Upper lobe of right lung (tissue), 1 donor: ENCODE data around the gene LARP4. TPM values are rescaled to one million over a fixed set of nuclear protein-coding genes. Genes with fewer than 3 reads are reported as not detected.
A peak's percentile ranks its signal among the peaks of the same experiment; 100 is the strongest.
"Not testable (repeated sequence)": the region's sequence is repeated elsewhere in the genome, so short reads cannot be mapped to it uniquely, and the experiment has no call there.

Source experiments
- ATAC-seq: fragments of 200-7000 bp; cut with Tn5 transposase; one replicate; pipeline ENCODE4 v1.9.1; 2020; ENCODE audit warnings: mild to moderate bottlenecking, moderate library complexity
- DNase-seq: peaks from one replicate; pipeline ENCODE4 v3.0.0-alpha.2; 2020
- H3K27ac ChIP-seq: fragments of 200-600 bp; one replicate; pipeline ENCODE4 v1.8.0; 2022
- H3K27me3 ChIP-seq: fragments of 200-600 bp; one replicate; pipeline ENCODE4 v1.8.0; 2022; ENCODE audit warnings: mild to moderate bottlenecking
- H3K36me3 ChIP-seq: fragments of 200-600 bp; one replicate; pipeline ENCODE4 v1.8.0; 2022
- H3K4me1 ChIP-seq: fragments of 200-600 bp; one replicate; pipeline ENCODE4 v1.8.0; 2022
- H3K4me3 ChIP-seq: fragments of 200-600 bp; one replicate; pipeline ENCODE4 v1.8.0; 2022; ENCODE audit warnings: mild to moderate bottlenecking
- H3K9me3 ChIP-seq: fragments of 200-600 bp; one replicate; pipeline ENCODE4 v1.8.0; 2022
- intact Hi-C: fragments of 100-400 bp; cut with DNase I; formaldehyde crosslinking; loops from one replicate; pipeline ENCODE4 v1.11.0; 2022
- total RNA-seq: library from RNA; stranded (reverse); fragmentation: NEBNext Ultra II Directional; extraction: Animal tissue kit (Norgen Biotek cat#: 25700); gene quantifications from one replicate; pipeline ENCODE4 v1.2.1, GENCODE V29; 2021
- TF ChIP-seq, protein P1 (sequence below): fragments of 200-600 bp; IDR thresholded peaks from one replicate; pipeline ENCODE4 v1.8.0; 2022; ENCODE audit warnings: antibody characterized with exemption
- donor health status: DM: no; HTN: yes; CAD: no; lungs with severe emphysema.

LARP4 gene
- total RNA-seq, 1 donor from 2014 or later = 63.6 TPM

DNA sequence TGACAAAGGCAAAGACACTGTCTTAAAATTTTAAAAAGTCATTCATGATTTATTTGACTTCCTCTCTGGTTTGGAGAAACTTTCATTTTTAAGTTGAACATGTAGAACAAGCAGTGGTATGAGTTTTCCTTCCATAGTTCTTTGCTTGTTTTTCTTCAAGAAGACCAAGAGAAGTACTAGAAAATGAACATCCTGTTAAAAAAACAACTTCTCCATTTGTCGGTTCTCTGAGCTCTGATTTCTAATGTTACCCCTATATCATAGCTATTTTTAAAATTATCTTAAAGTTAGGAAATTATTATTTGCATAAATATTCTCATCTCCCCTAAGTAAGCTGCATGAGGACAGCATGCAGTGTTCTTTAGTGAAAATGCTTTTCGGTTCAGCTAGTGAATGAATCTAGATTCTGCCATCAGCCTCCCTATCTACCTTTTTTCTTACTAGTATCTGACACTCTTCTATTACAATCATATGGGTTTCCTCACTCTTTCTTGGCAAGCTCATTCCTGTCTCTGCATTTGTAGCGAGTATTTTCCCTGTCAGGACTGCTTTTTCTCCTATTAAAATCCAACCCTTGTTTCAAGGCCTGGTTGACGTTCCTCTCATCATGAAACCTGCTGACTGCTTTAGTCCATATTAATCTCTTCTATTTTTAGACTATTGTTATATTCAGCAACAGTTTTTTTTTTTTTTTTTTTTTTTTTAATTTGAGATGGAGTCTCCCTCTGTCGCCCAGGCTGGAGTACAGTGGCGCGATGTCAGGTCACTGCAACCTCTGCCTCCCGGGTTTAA is 119.9 kb downstream of the LARP4 start:
- DNase-seq (no peak), ATAC-seq (no peak)
- Histone ChIP-seq H3K9me3 (no peaks in the 10 kb centered on the region), H3K4me1 (peaks cover 36% of the 10 kb centered on the region), H3K4me3 (no peak overlapping the region), H3K27me3 (no peaks in the 10 kb centered on the region), H3K27ac (peak overlapping the region; percentile 47), H3K36me3 (no peaks in the 10 kb centered on the region)
- TF ChIP-seq, protein P1, sequence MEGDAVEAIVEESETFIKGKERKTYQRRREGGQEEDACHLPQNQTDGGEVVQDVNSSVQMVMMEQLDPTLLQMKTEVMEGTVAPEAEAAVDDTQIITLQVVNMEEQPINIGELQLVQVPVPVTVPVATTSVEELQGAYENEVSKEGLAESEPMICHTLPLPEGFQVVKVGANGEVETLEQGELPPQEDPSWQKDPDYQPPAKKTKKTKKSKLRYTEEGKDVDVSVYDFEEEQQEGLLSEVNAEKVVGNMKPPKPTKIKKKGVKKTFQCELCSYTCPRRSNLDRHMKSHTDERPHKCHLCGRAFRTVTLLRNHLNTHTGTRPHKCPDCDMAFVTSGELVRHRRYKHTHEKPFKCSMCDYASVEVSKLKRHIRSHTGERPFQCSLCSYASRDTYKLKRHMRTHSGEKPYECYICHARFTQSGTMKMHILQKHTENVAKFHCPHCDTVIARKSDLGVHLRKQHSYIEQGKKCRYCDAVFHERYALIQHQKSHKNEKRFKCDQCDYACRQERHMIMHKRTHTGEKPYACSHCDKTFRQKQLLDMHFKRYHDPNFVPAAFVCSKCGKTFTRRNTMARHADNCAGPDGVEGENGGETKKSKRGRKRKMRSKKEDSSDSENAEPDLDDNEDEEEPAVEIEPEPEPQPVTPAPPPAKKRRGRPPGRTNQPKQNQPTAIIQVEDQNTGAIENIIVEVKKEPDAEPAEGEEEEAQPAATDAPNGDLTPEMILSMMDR = no peak
- intact Hi-C loops = no loop called here

DNA sequence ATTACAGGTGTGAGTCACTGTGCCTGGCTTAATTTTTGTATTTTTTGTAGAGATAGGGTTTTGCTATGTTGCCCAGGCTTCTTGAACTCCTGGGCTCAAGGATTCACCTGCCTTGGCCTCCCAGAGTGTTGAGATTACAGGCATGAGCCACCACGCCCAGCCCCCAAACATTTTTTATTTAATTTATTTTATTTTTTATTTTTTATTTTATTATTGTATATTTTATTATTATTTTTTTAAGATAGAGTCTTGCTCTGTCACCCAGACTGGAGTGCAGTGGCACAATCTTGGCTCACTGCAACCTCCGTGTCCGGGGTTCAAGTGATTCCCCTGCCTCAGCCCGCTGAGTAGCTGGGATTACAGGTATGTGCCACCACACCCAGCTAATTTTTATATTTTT is 121.1 kb downstream of the LARP4 start:
- H3K27ac ChIP-seq = not testable (repeated sequence)

DNA sequence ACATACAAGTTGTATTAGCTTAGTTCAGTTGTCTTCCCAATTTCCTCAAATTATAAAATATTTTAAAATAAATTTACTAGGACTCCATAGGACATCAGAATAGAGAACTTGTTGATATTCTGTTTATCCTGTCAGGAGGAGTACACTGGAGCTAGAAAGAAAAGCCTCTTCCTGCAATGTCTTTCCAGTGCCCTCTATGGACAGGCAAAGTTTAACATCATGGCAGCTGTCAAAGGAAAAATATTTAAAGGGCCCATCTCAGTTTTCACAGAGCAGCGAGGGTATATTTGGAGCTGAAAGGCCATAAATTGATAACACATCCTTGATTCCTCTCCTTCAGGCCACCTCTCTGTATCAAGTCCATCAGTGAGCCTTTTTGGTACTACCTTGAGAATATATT is 123.1 kb downstream of the LARP4 start:
- H3K4me1 ChIP-seq = peaks cover 15% of the 10 kb centered on the region
- H3K27ac ChIP-seq = no peak overlapping the region
- intact Hi-C loops = no loop called here
- TF ChIP-seq, protein P1 = no peak
- no peak overlapping the region for H3K4me3 ChIP-seq
- no peaks in the 10 kb centered on the region for H3K27me3 ChIP-seq
- H3K36me3 ChIP-seq = no peaks in the 10 kb centered on the region
- no peaks in the 10 kb centered on the region for H3K9me3 ChIP-seq
- DNase-seq = no peak
- no peak for ATAC-seq

More for the DNA sequence above, 121.1 kb downstream of the LARP4 start:
- ATAC-seq, DNase-seq, H3K9me3 ChIP-seq, H3K36me3 ChIP-seq, H3K27me3 ChIP-seq, H3K4me3 ChIP-seq, intact Hi-C loops: not testable (repeated sequence)
- peaks cover 30% of the 10 kb centered on the region for H3K4me1 ChIP-seq

DNA sequence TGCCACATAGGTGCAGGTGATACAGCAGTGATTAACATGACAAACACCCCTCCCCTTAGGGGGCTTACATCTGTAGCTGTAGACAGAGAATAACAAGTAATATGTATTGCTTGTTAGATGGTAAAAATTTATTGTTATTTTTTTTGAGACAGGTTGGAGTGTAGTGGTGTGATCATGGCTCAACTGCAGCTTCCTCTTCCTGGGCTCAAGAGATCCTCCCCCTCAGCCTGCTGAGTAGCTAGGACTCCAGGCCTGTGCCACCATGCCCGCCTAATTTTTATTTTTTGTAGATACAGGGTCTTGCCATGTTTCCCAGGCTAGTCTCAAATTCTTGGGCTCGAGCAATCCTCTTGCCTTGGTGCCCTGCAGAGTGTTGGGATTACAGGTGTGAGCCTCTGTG is 123.9 kb downstream of the LARP4 start:
- H3K9me3 ChIP-seq = no peaks in the 10 kb centered on the region
- no peak overlapping the region for H3K4me3 ChIP-seq
- TF ChIP-seq, protein P1 = no peak
- H3K4me1 ChIP-seq = peaks cover 15% of the 10 kb centered on the region
- no peak for DNase-seq
- H3K27me3 ChIP-seq = no peaks in the 10 kb centered on the region
- intact Hi-C loops = no loop called here
- H3K27ac ChIP-seq = no peak overlapping the region
- peak; percentile 51 for ATAC-seq
- no peaks in the 10 kb centered on the region for H3K36me3 ChIP-seq

DNA sequence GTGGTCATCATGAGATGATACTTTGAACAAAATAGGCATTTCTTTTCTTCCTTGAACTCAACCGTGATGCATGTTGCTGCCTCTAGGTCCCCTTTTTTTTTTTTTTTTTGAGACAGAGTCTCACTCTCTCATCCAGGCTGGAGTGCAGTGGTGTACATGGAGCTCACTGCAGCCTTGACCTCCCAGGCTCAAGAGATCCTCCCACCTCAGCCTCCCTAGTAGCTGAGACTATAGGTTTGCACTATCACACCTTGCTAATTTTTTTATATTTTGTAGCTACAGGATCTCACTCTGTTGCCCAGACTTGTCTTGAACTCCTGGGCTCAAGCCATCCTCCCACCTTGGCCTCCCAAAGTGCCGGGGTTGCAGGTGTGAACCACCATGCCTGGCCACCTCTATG is 124.7 kb downstream of the LARP4 start:
- peaks cover 13% of the 10 kb centered on the region for H3K4me1 ChIP-seq
- no peaks in the 10 kb centered on the region for H3K9me3 ChIP-seq
- H3K27me3 ChIP-seq = no peaks in the 10 kb centered on the region
- DNase-seq (no peak), ATAC-seq (no peak)
- TF ChIP-seq, protein P1 = no peak
- H3K4me3 ChIP-seq = no peak overlapping the region
- intact Hi-C loops = no loop called here
- H3K27ac ChIP-seq = no peak overlapping the region
- no peaks in the 10 kb centered on the region for H3K36me3 ChIP-seq

DNA sequence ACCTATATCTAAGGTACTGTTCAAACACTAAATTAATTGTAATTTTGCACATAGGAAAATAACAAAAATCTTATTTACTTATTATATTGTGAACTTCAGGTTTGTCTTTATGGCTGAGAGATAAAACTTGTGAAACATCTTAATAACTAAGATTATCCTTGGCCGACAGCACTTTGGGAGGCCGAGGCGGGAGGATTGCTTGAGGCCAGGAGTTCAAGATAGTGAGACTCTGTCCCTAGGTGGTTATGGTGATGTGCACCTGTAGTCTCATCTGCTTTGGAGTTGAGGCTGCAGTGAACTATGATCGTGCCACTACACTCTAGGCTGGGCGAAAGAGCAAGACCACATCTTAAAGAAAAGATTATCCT is 126.7 kb downstream of the LARP4 start:
- Histone ChIP-seq H3K27me3 (no peaks in the 10 kb centered on the region), H3K9me3 (no peaks in the 10 kb centered on the region), H3K27ac (no peak overlapping the region), H3K36me3 (no peaks in the 10 kb centered on the region), H3K4me3 (no peak overlapping the region), H3K4me1 (peaks cover 6% of the 10 kb centered on the region)
- TF ChIP-seq, protein P1 = no peak
- ATAC-seq = no peak
- no peak for DNase-seq
- intact Hi-C loops = no loop called here
